Measurements from ENCODE around the gene NPBWR2.

NPBWR2 gene

GRCh38 chr20:64070244-64070993, 36.9 kb downstream of the NPBWR2 start:
- no peak for DNase-seq

GRCh38 chr20:64069614-64070243, 37.6 kb downstream of the NPBWR2 start:
- peak in 1 of 2 experiments; percentile 58 for DNase-seq

GRCh38 chr20:64069209-64069613, 38.2 kb downstream of the NPBWR2 start:
- DNase-seq: no peak

GRCh38 chr20:64068386-64069208, 38.8 kb downstream of the NPBWR2 start:
- DNase-seq: no peak

- DNase-seq: no peak
These were observed 39.5 kb downstream of the NPBWR2 start for GRCh38 chr20:64067733-64068307.

GRCh38 chr20:64067005-64067632, 40.2 kb downstream of the NPBWR2 start:
- DNase-seq: no peak

- DNase-seq: peak; percentile 67 to 80
These were observed 41.4 kb downstream of the NPBWR2 start for GRCh38 chr20:64065974-64066343.

- no peak for DNase-seq
These were observed 42.0 kb downstream of the NPBWR2 start for GRCh38 chr20:64065062-64065973.

- DNase-seq: no peak
These were observed 43.1 kb downstream of the NPBWR2 start for GRCh38 chr20:64064145-64064698.

GRCh38 chr20:64063389-64064144, 43.8 kb downstream of the NPBWR2 start:
- DNase-seq: peak; percentile 61 to 69

GRCh38 chr20:64062596-64063388, 44.6 kb downstream of the NPBWR2 start, which contains the start of gene TCEA2:
Gene TCEA2 (plus strand): TSS chr20:64063198. CDS start chr20:64063313, 115 bp downstream.
- DNase-seq: peak; percentile 96 to 97

GRCh38 chr20:64062276-64062595, 45.1 kb downstream of the NPBWR2 start:
- DNase-seq: no peak

- DNase-seq: no peak
These were observed 48.8 kb downstream of the NPBWR2 start for GRCh38 chr20:64058536-64058935.

GRCh38 chr20:64057628-64058498, 49.5 kb downstream of the NPBWR2 start:
- DNase-seq: peak; percentile 92 to 93

GRCh38 chr20:64056889-64057627, 50.3 kb downstream of the NPBWR2 start:
- no peak for DNase-seq

GRCh38 chr20:64056639-64056888, 50.8 kb downstream of the NPBWR2 start:
- no peak for DNase-seq

GRCh38 chr20:64055893-64056638, 51.3 kb downstream of the NPBWR2 start:
- no peak for DNase-seq

All from activated CD4-positive, alpha-beta T cell treated with anti-CD3 and anti-CD28 coated beads, Interleukin-2, amount 50 U/mL, for 48 hours (primary cell).